ENCODE measurements around the gene TUBGCP2.
A peak's percentile ranks its signal among the peaks of the same experiment; 100 is the strongest.
"Not testable (repeated sequence)": the region's sequence is repeated elsewhere in the genome, so short reads cannot be mapped to it uniquely, and the experiment has no call there.

The TUBGCP2 gene

GRCh38 chr10:133268532-133268931, 40.1 kb downstream of the TUBGCP2 start:
- no peak overlapping the region for H3K9ac ChIP-seq (ENCODE audit: low read length in 5 of 5)
- H3K27me3 ChIP-seq (ENCODE audit: control insufficient read depth in 5 of 5, insufficient read depth in 4 of 5, low read length in 5 of 5) = peaks cover 0 to 7% (median 0%) of the 10 kb centered on the region in 5 donors
- H3K4me3 ChIP-seq (ENCODE audit: low read depth in 1 of 5, low read length in 5 of 5) = no peak overlapping the region
- no peak overlapping the region for H3K27ac ChIP-seq (ENCODE audit: low read depth, low read length)
- H3K4me1 ChIP-seq (ENCODE audit: control insufficient read depth in 5 of 5, insufficient read depth in 5 of 5, low read length in 5 of 5) = peaks cover 0 to 24% (median 19%) of the 10 kb centered on the region in 5 donors
- H3K36me3 ChIP-seq (ENCODE audit: control insufficient read depth in 5 of 5, insufficient read depth in 5 of 5, low read length in 5 of 5) = peaks cover 0 to 12% (median 3%) of the 10 kb centered on the region in 5 donors
- H3K9me3 ChIP-seq (ENCODE audit: control insufficient read depth in 5 of 5, low read length in 5 of 5) = no peaks in the 10 kb centered on the region

- Histone ChIP-seq H3K36me3 (ENCODE audit: control insufficient read depth in 5 of 5, insufficient read depth in 5 of 5, low read length in 5 of 5) (peaks cover 0 to 12% (median 3%) of the 10 kb centered on the region in 5 donors), H3K4me1 (ENCODE audit: control insufficient read depth in 5 of 5, insufficient read depth in 5 of 5, low read length in 5 of 5) (peaks cover 0 to 26% (median 19%) of the 10 kb centered on the region in 5 donors), H3K27ac (ENCODE audit: low read depth, low read length) (no peak overlapping the region), H3K9me3 (ENCODE audit: control insufficient read depth in 5 of 5, low read length in 5 of 5) (no peaks in the 10 kb centered on the region), H3K9ac (ENCODE audit: low read length in 5 of 5) (no peak overlapping the region), H3K27me3 (ENCODE audit: control insufficient read depth in 5 of 5, insufficient read depth in 4 of 5, low read length in 5 of 5) (peaks cover 0 to under 1% (median 0%) of the 10 kb centered on the region in 5 donors), H3K4me3 (ENCODE audit: low read depth in 1 of 5, low read length in 5 of 5) (no peak overlapping the region)
These were observed 40.8 kb downstream of the TUBGCP2 start for GRCh38 chr10:133267829-133268228.

- Histone ChIP-seq H3K4me1 (ENCODE audit: control insufficient read depth in 5 of 5, insufficient read depth in 5 of 5, low read length in 5 of 5) (peaks cover 3 to 31% (median 23%) of the 10 kb centered on the region in 5 donors), H3K36me3 (ENCODE audit: control insufficient read depth in 5 of 5, insufficient read depth in 5 of 5, low read length in 5 of 5) (peaks cover 0 to 12% (median 3%) of the 10 kb centered on the region in 5 donors), H3K9me3 (ENCODE audit: control insufficient read depth in 5 of 5, low read length in 5 of 5) (no peaks in the 10 kb centered on the region), H3K9ac (ENCODE audit: low read length in 5 of 5) (no peak overlapping the region), H3K27ac (ENCODE audit: low read depth, low read length) (no peak overlapping the region), H3K27me3 (ENCODE audit: control insufficient read depth in 5 of 5, insufficient read depth in 4 of 5, low read length in 5 of 5) (no peaks in the 10 kb centered on the region), H3K4me3 (ENCODE audit: low read depth in 1 of 5, low read length in 5 of 5) (no peak overlapping the region)
These were observed 41.4 kb downstream of the TUBGCP2 start for GRCh38 chr10:133267293-133267692.

- H3K27ac ChIP-seq (ENCODE audit: low read depth, low read length) = no peak overlapping the region
- no peaks in the 10 kb centered on the region for H3K27me3 ChIP-seq (ENCODE audit: control insufficient read depth in 5 of 5, insufficient read depth in 4 of 5, low read length in 5 of 5)
- peak overlapping the region in 2 of 5 donors; percentile 30 to 50 for H3K4me3 ChIP-seq (ENCODE audit: low read depth in 1 of 5, low read length in 5 of 5)
- no peaks in the 10 kb centered on the region for H3K9me3 ChIP-seq (ENCODE audit: control insufficient read depth in 5 of 5, low read length in 5 of 5)
- peaks cover 0 to 8% (median 3%) of the 10 kb centered on the region in 5 donors for H3K36me3 ChIP-seq (ENCODE audit: control insufficient read depth in 5 of 5, insufficient read depth in 5 of 5, low read length in 5 of 5)
- H3K4me1 ChIP-seq (ENCODE audit: control insufficient read depth in 5 of 5, insufficient read depth in 5 of 5, low read length in 5 of 5) = peaks cover 3 to 37% (median 28%) of the 10 kb centered on the region in 5 donors
- H3K9ac ChIP-seq (ENCODE audit: low read length in 5 of 5) = no peak overlapping the region
These were observed 42.4 kb downstream of the TUBGCP2 start for GRCh38 chr10:133266056-133266795.

- not testable (repeated sequence) for H3K27me3 ChIP-seq (ENCODE audit: control insufficient read depth in 5 of 5, insufficient read depth in 4 of 5, low read length in 5 of 5); H3K27ac ChIP-seq (ENCODE audit: low read depth, low read length); H3K9me3 ChIP-seq (ENCODE audit: control insufficient read depth in 5 of 5, low read length in 5 of 5); H3K4me3 ChIP-seq (ENCODE audit: low read depth in 1 of 5, low read length in 5 of 5); H3K9ac ChIP-seq (ENCODE audit: low read length in 5 of 5); H3K36me3 ChIP-seq (ENCODE audit: control insufficient read depth in 5 of 5, insufficient read depth in 5 of 5, low read length in 5 of 5)
- peaks cover 3 to 49% (median 39%) of the 10 kb centered on the region in 5 donors for H3K4me1 ChIP-seq (ENCODE audit: control insufficient read depth in 5 of 5, insufficient read depth in 5 of 5, low read length in 5 of 5)
These were observed 43.6 kb downstream of the TUBGCP2 start for GRCh38 chr10:133265052-133265451.

GRCh38 chr10:133264461-133264860, 44.2 kb downstream of the TUBGCP2 start:
- Histone ChIP-seq H3K27ac (ENCODE audit: low read depth, low read length) (no peak overlapping the region), H3K9ac (ENCODE audit: low read length in 5 of 5) (no peak overlapping the region), H3K4me1 (ENCODE audit: control insufficient read depth in 5 of 5, insufficient read depth in 5 of 5, low read length in 5 of 5) (peaks cover 4 to 55% (median 45%) of the 10 kb centered on the region in 5 donors), H3K9me3 (ENCODE audit: control insufficient read depth in 5 of 5, low read length in 5 of 5) (no peaks in the 10 kb centered on the region), H3K36me3 (ENCODE audit: control insufficient read depth in 5 of 5, insufficient read depth in 5 of 5, low read length in 5 of 5) (no peaks in the 10 kb centered on the region), H3K4me3 (ENCODE audit: low read depth in 1 of 5, low read length in 5 of 5) (no peak overlapping the region), H3K27me3 (ENCODE audit: control insufficient read depth in 5 of 5, insufficient read depth in 4 of 5, low read length in 5 of 5) (no peaks in the 10 kb centered on the region)

- Histone ChIP-seq H3K9me3 (ENCODE audit: control insufficient read depth in 5 of 5, low read length in 5 of 5) (no peaks in the 10 kb centered on the region), H3K27me3 (ENCODE audit: control insufficient read depth in 5 of 5, insufficient read depth in 4 of 5, low read length in 5 of 5) (no peaks in the 10 kb centered on the region), H3K4me1 (ENCODE audit: control insufficient read depth in 5 of 5, insufficient read depth in 5 of 5, low read length in 5 of 5) (peaks cover 6 to 63% (median 53%) of the 10 kb centered on the region in 5 donors), H3K9ac (ENCODE audit: low read length in 5 of 5) (no peak overlapping the region), H3K36me3 (ENCODE audit: control insufficient read depth in 5 of 5, insufficient read depth in 5 of 5, low read length in 5 of 5) (no peaks in the 10 kb centered on the region), H3K4me3 (ENCODE audit: low read depth in 1 of 5, low read length in 5 of 5) (no peak overlapping the region), H3K27ac (ENCODE audit: low read depth, low read length) (no peak overlapping the region)
These were observed 45.0 kb downstream of the TUBGCP2 start for GRCh38 chr10:133263674-133264073.

GRCh38 chr10:133262696-133263095, 46.0 kb downstream of the TUBGCP2 start:
- H3K27me3 ChIP-seq (ENCODE audit: control insufficient read depth in 5 of 5, insufficient read depth in 4 of 5, low read length in 5 of 5) = no peaks in the 10 kb centered on the region
- H3K36me3 ChIP-seq (ENCODE audit: control insufficient read depth in 5 of 5, insufficient read depth in 5 of 5, low read length in 5 of 5) = no peaks in the 10 kb centered on the region
- H3K27ac ChIP-seq (ENCODE audit: low read depth, low read length) = no peak overlapping the region
- H3K9ac ChIP-seq (ENCODE audit: low read length in 5 of 5) = peak overlapping the region in 1 of 5 donors; percentile 30
- no peaks in the 10 kb centered on the region for H3K9me3 ChIP-seq (ENCODE audit: control insufficient read depth in 5 of 5, low read length in 5 of 5)
- H3K4me3 ChIP-seq (ENCODE audit: low read depth in 1 of 5, low read length in 5 of 5) = peak overlapping the region in 2 of 5 donors; percentile 54 to 57
- peaks cover 6 to 72% (median 63%) of the 10 kb centered on the region in 5 donors for H3K4me1 ChIP-seq (ENCODE audit: control insufficient read depth in 5 of 5, insufficient read depth in 5 of 5, low read length in 5 of 5)

- Histone ChIP-seq H3K27me3 (ENCODE audit: control insufficient read depth in 5 of 5, insufficient read depth in 4 of 5, low read length in 5 of 5) (no peaks in the 10 kb centered on the region), H3K9me3 (ENCODE audit: control insufficient read depth in 5 of 5, low read length in 5 of 5) (no peaks in the 10 kb centered on the region), H3K36me3 (ENCODE audit: control insufficient read depth in 5 of 5, insufficient read depth in 5 of 5, low read length in 5 of 5) (no peaks in the 10 kb centered on the region), H3K4me1 (ENCODE audit: control insufficient read depth in 5 of 5, insufficient read depth in 5 of 5, low read length in 5 of 5) (peaks cover 6 to 80% (median 69%) of the 10 kb centered on the region in 5 donors), H3K9ac (ENCODE audit: low read length in 5 of 5) (peak overlapping the region in 4 of 5 donors; percentile 16 to 77 (median 51)), H3K4me3 (ENCODE audit: low read depth in 1 of 5, low read length in 5 of 5) (peak overlapping the region; percentile 53 to 74 (median 61)), H3K27ac (ENCODE audit: low read depth, low read length) (peak overlapping the region; percentile 37)
These were observed 46.8 kb downstream of the TUBGCP2 start for GRCh38 chr10:133261726-133262325.
